ENCODE data around the gene MCUB.

Gene MCUB

GRCh38 chr4:109627361-109627760 is 67.3 kb downstream of the MCUB start:
- peaks cover 8% of the 10 kb centered on the region; the same call in 1 of the 2 replicates for H3K4me1 ChIP-seq (ENCODE audit: insufficient read depth, low read length)
- H3K9me3 ChIP-seq (ENCODE audit: control insufficient read depth, insufficient read depth, low read length) = no peaks in the 10 kb centered on the region
- H3K36me3 ChIP-seq (ENCODE audit: insufficient read depth, low read length) = no peaks in the 10 kb centered on the region
- H3K9ac ChIP-seq (ENCODE audit: low read depth, low read length) = no peak overlapping the region

GRCh38 chr4:109629775-109630174 is 69.7 kb downstream of the MCUB start:
- Histone ChIP-seq H3K9ac (ENCODE audit: low read depth, low read length) (no peak overlapping the region), H3K36me3 (ENCODE audit: insufficient read depth, low read length) (no peaks in the 10 kb centered on the region), H3K4me1 (ENCODE audit: insufficient read depth, low read length) (peaks cover 8% of the 10 kb centered on the region; the same call in 1 of the 2 replicates), H3K9me3 (ENCODE audit: control insufficient read depth, insufficient read depth, low read length) (no peaks in the 10 kb centered on the region)

- H3K36me3 ChIP-seq (ENCODE audit: insufficient read depth, low read length) = no peaks in the 10 kb centered on the region
- no peaks in the 10 kb centered on the region for H3K9me3 ChIP-seq (ENCODE audit: control insufficient read depth, insufficient read depth, low read length)
- H3K9ac ChIP-seq (ENCODE audit: low read depth, low read length) = no peak overlapping the region
- H3K4me1 ChIP-seq (ENCODE audit: insufficient read depth, low read length) = peaks cover 8% of the 10 kb centered on the region; the same call in 1 of the 2 replicates
Measured at GRCh38 chr4:109631532-109632108, 71.6 kb downstream of the MCUB start.

GRCh38 chr4:109640644-109641043 is 80.6 kb downstream of the MCUB start:
- no peaks in the 10 kb centered on the region for H3K9me3 ChIP-seq (ENCODE audit: control insufficient read depth, insufficient read depth, low read length)
- no peaks in the 10 kb centered on the region for H3K4me1 ChIP-seq (ENCODE audit: insufficient read depth, low read length)
- no peak overlapping the region for H3K9ac ChIP-seq (ENCODE audit: low read depth, low read length)
- no peaks in the 10 kb centered on the region for H3K36me3 ChIP-seq (ENCODE audit: insufficient read depth, low read length)

GRCh38 chr4:109645874-109646710 is 86.0 kb downstream of the MCUB start:
- no peaks in the 10 kb centered on the region for H3K4me1 ChIP-seq (ENCODE audit: insufficient read depth, low read length)
- H3K36me3 ChIP-seq (ENCODE audit: insufficient read depth, low read length) = no peaks in the 10 kb centered on the region
- no peak overlapping the region for H3K9ac ChIP-seq (ENCODE audit: low read depth, low read length)
- no peaks in the 10 kb centered on the region for H3K9me3 ChIP-seq (ENCODE audit: control insufficient read depth, insufficient read depth, low read length)

GRCh38 chr4:109648266-109648996 is 88.4 kb downstream of the MCUB start:
- H3K9ac ChIP-seq (ENCODE audit: low read depth, low read length) = no peak overlapping the region
- H3K9me3 ChIP-seq (ENCODE audit: control insufficient read depth, insufficient read depth, low read length) = no peaks in the 10 kb centered on the region
- no peaks in the 10 kb centered on the region for H3K4me1 ChIP-seq (ENCODE audit: insufficient read depth, low read length)
- H3K36me3 ChIP-seq (ENCODE audit: insufficient read depth, low read length) = no peaks in the 10 kb centered on the region

GRCh38 chr4:109648997-109649575 is 89.0 kb downstream of the MCUB start:
- no peaks in the 10 kb centered on the region for H3K9me3 ChIP-seq (ENCODE audit: control insufficient read depth, insufficient read depth, low read length)
- no peak overlapping the region for H3K9ac ChIP-seq (ENCODE audit: low read depth, low read length)
- no peaks in the 10 kb centered on the region for H3K4me1 ChIP-seq (ENCODE audit: insufficient read depth, low read length)
- H3K36me3 ChIP-seq (ENCODE audit: insufficient read depth, low read length) = no peaks in the 10 kb centered on the region

GRCh38 chr4:109649872-109650271 is 89.8 kb downstream of the MCUB start:
- no peak overlapping the region for H3K9ac ChIP-seq (ENCODE audit: low read depth, low read length)
- no peaks in the 10 kb centered on the region for H3K4me1 ChIP-seq (ENCODE audit: insufficient read depth, low read length)
- no peaks in the 10 kb centered on the region for H3K36me3 ChIP-seq (ENCODE audit: insufficient read depth, low read length)
- H3K9me3 ChIP-seq (ENCODE audit: control insufficient read depth, insufficient read depth, low read length) = no peaks in the 10 kb centered on the region

GRCh38 chr4:109655396-109655795 is 95.3 kb downstream of the MCUB start:
- H3K4me1 ChIP-seq (ENCODE audit: insufficient read depth, low read length) = 0 out of 2 replicates have a peak, but pooled peaks cover 3% of the 10 kb centered on the region
- no peaks in the 10 kb centered on the region for H3K36me3 ChIP-seq (ENCODE audit: insufficient read depth, low read length)
- H3K9me3 ChIP-seq (ENCODE audit: control insufficient read depth, insufficient read depth, low read length) = no peaks in the 10 kb centered on the region
- H3K9ac ChIP-seq (ENCODE audit: low read depth, low read length) = no peak overlapping the region

- no peak overlapping the region for H3K9ac ChIP-seq (ENCODE audit: low read depth, low read length)
- H3K4me1 ChIP-seq (ENCODE audit: insufficient read depth, low read length) = peaks cover 9% of the 10 kb centered on the region; the same call in 1 of the 2 replicates
- no peaks in the 10 kb centered on the region for H3K36me3 ChIP-seq (ENCODE audit: insufficient read depth, low read length)
- no peaks in the 10 kb centered on the region for H3K9me3 ChIP-seq (ENCODE audit: control insufficient read depth, insufficient read depth, low read length)
Measured at GRCh38 chr4:109657854-109658418, 97.9 kb downstream of the MCUB start.

- H3K9ac ChIP-seq (ENCODE audit: low read depth, low read length) = no peak overlapping the region
- no peaks in the 10 kb centered on the region for H3K36me3 ChIP-seq (ENCODE audit: insufficient read depth, low read length)
- H3K4me1 ChIP-seq (ENCODE audit: insufficient read depth, low read length) = peaks cover 10% of the 10 kb centered on the region; the same call in 1 of the 2 replicates
Measured at GRCh38 chr4:109658871-109659410, 98.9 kb downstream of the MCUB start.

GRCh38 chr4:109662116-109662515 is 102.1 kb downstream of the MCUB start:
- peaks cover 10% of the 10 kb centered on the region; the same call in 1 of the 2 replicates for H3K4me1 ChIP-seq (ENCODE audit: insufficient read depth, low read length)
- no peaks in the 10 kb centered on the region for H3K9me3 ChIP-seq (ENCODE audit: control insufficient read depth, insufficient read depth, low read length)

More at GRCh38 chr4:109658871-109659410, 98.9 kb downstream of the MCUB start:
- no peaks in the 10 kb centered on the region for H3K9me3 ChIP-seq (ENCODE audit: control insufficient read depth, insufficient read depth, low read length)

GRCh38 chr4:109662771-109663170 is 102.7 kb downstream of the MCUB start:
- no peaks in the 10 kb centered on the region for H3K9me3 ChIP-seq (ENCODE audit: control insufficient read depth, insufficient read depth, low read length)
- H3K36me3 ChIP-seq (ENCODE audit: insufficient read depth, low read length) = no peaks in the 10 kb centered on the region
- peaks cover 10% of the 10 kb centered on the region; the same call in 1 of the 2 replicates for H3K4me1 ChIP-seq (ENCODE audit: insufficient read depth, low read length)
- no peak overlapping the region for H3K9ac ChIP-seq (ENCODE audit: low read depth, low read length)

More at GRCh38 chr4:109662116-109662515, 102.1 kb downstream of the MCUB start:
- Histone ChIP-seq H3K9ac (ENCODE audit: low read depth, low read length) (no peak overlapping the region), H3K36me3 (ENCODE audit: insufficient read depth, low read length) (no peaks in the 10 kb centered on the region)
